Activated CD8-positive, alpha-beta memory T cell treated with anti-CD3 and anti-CD28 coated beads, Interleukin-2, amount 50 U/mL, for 1 hour (primary cell): Measurements from ENCODE around the gene PDE11A.

Experiments used
- DNase-seq: peaks from one replicate; pipeline ENCODE4 v3.0.0-alpha.2; 2020; ENCODE audit errors: extremely low read depth

PDE11A gene

DNA sequence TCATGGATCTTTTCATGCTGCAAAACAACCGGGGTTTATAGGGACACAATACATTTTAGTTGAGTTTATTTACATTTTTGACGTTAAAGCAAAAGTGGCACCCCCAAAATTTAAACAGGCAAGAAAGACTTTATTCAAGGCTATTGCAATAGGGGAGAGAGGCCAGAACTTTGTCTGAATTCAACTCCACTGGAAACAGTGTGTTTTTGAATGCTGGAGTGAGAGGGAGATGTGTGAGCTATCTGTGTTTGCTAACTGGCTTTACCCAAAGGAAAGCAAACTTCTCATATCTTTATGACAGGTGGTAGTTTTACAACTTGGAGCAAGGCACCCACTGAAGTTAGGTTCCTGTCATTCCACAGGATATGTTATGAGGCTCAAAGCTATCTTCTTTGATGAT, 472.6 kb downstream of the PDE11A start:
- no peak for DNase-seq

- DNase-seq = no peak
Observed at GRCh38 chr2:177599139-177599688, 473.4 kb downstream of the PDE11A start.

DNA sequence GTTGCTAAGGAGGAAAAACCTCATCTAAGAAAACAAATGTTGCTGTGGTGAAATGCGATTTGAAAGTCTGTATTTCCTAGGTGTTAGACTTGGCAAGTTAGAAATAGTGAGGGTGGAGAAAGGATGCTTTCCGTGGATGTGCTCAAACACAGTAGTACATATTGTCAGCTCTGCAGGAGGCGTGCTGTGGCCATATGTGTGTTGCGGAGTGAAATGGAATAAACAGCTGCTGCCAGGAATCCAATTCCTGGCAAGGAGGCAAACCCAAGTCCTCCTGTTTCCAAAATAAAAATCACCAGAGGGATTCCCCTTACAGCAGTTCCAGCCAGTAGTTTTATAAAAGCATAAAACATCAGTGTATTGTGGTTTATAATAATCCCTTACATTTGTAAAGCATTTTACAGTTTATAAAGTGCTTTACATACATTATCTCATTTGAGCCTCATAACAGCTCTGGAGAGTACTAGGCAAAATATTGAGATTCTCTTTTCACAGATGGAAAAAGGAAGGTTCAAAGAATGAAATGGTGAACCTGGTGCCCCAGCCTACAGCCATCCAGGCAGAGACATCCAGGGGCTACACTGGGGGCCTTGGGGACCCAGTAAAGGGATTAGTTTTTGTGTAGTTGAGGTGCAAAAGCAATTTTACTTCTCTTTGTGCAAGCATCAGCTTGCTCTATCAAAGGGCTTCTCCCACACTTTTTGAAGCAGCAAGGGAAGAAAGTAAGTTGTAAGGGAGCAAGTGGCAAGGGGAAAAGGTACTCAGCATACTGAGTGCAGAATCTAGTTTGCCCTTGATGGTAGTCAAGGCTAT, 474.0 kb downstream of the PDE11A start:
- DNase-seq = no peak

DNA sequence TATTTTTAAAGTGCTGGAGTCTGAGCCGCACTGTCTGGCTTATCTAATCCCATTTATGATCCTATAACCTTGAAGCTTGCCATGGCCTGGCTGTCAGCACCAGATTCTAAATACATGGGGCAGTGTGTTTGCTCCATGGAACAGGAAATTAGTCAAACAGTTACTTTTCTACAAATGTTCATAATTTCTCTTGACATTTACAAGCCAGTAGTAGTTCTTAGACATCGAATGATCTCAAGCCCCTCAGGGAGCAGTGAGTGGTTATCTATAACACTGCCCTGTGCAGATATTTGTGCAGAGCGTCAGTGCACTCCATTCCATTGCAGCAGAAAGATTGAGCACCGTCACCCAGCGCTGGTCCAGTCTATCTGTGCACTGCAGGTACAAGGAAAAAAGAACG, 474.8 kb downstream of the PDE11A start:
- no peak for DNase-seq

DNA sequence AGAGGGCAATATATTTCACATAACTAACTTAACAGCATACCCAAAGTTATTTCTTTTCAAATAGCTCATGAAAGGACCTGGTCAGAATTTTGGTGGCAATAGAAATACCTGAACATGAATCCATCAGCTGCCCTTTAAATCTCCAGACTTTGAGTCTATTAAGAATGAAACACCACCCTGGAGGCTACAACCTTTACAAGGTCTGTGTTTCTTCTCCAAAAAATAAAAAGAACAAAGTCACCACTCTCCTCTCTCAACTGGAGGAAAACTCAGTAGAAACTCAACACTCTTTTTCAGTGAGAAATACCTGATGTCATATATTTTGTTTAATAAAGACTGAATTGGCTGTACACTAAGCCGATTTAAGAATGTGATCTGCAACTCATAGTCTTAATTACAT, 475.7 kb downstream of the PDE11A start:
- no peak for DNase-seq

GRCh38 chr2:177595126-177595845, 477.3 kb downstream of the PDE11A start:
- no peak for DNase-seq

DNA sequence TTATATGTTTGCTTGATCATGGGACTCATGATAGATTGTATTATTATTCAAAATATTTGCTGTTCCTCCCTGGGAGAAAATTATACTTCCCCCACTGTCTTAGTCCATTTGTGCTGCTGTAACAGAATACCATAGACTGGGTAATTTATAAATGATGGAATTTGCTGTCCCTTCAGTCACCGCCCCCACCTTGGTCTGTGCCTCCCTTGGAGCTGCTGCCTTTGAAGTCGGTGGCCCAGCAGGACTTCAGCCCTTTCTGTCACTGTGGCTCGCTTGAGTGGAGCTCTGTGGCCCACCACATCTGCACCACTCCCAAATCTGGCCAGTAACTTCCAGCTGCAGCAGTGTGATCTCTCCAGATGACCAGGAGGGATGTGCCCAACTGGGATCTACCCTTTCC, 479.2 kb downstream of the PDE11A start:
- DNase-seq = no peak

DNA sequence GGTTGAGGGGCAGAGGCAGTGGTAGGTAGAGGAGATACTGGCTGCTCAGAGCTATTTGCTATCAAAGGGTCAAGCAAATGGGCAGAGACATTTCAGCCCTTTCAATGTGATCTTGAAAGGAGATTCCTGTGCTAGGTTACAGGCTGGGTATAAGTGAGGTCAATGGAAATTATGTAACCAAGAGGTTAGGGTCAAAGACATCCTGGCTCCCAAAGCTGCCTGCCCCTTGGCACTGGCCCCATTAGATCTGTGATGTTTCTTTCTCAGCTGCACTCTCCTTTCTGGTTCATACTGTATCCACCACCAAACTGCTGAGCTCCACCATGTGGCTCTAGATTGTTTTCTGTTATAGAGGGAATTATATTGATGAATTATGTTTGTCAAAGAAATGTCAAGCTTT, 479.6 kb downstream of the PDE11A start:
- no peak for DNase-seq

DNA sequence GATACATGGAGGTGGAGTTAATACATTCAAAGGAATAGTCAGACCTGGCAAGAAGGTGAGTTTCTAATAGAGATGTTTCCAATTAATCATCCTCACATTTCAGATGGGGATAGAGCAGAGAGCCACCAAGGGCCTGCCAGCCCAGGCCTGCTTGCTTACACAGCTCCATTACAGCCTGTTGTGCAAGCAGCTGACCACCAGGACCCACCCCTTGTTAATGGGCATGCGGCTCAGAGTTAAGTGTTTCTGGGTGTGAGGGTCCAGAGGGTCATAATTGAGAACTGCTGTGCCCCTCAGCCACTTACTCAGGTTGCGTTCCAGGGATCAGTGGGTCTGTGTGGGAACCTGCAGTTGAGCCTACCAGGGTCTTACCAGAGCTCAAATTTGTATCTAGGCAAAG, 480.2 kb downstream of the PDE11A start:
- no peak for DNase-seq

- DNase-seq = no peak
Observed at GRCh38 chr2:177589186-177589585, 483.4 kb downstream of the PDE11A start.

DNA sequence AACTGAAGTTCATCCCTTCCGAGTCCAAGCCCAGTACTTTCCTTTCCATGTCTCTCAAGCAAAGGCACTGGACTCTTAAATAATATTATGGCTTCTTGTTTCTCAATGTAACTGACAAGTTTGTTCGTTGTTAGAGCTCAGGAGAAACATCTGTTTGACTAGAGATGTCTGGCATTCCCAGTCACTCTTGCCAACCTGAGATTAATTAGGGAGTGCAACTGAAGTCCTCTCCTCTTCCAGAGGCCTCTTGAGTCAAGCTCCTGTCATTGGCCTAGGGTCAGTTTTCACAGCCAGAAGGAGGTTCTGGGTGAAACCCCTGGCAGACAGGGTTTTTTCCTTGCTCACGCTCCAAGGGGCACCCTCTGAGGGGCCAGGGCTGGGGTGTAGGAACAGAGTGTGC, 483.9 kb downstream of the PDE11A start:
- DNase-seq = no peak

DNA sequence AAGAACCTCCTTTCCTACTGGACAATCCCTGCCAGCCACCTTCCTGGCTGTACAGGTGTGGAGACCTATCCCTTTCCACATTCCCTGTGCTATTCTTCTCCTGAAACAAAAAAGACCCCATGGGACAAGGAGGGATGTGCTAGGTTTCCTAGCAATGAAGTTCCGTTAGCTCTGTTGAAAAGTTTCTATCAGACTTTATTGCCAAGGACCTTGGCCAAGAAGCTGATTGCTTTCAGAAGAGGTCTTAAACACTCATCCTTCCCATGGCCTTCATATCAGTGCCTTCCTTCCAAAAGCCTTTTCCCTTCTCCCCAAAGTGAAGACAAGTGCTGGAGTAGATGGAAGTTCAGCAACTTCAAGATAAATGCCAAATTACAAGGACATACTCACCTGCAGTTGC, 485.2 kb downstream of the PDE11A start:
- no peak for DNase-seq

DNA sequence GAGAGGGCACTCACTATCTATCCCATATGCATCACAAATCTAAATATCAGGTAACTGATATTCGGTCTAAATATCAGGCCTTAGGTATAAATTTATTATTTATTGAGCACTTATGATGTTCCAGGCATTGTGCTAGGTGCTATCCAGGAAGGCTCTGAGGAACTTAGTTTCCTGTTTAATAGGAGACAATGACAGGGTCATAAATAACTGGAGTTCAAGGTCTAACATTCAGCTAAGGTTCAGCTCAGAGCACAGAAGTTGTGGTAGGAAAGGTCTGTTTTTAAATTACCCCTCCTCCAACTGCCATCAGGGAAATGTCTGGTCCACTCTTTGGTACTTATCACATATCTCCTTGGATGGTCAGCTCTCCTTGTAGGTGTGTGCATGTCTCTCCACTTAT, 486.4 kb downstream of the PDE11A start:
- no peak for DNase-seq

DNA sequence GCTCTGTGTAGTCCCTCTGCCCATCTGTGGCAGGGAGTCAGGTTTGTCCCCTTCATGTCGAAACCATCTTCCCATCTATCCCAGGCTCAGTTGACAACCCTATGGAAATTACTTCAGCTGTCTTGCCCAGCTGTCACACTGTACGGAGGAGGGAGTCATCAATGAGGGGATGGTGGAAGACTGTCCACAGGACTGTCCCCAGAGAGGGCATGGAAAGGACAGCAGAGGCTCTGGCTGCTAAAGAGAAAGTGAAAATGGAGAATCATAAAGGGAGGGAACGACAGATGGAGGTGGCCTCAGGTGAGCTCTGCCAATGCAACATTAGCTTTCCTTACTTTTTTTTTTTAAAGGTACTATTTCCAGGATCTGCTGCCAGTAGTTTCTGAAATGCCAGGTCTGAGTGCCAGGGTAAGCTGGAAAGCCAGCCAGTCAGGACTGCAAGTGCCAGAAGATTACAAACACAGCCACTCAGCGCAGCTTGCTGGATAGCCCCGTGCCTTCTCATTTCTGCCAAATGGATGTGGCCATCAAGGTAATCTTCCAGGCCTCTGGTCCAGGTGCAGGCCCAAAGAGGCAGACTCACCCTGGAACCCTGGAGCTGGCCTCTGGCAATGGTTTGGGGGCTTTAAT, 487.2 kb downstream of the PDE11A start:
- no peak for DNase-seq

DNA sequence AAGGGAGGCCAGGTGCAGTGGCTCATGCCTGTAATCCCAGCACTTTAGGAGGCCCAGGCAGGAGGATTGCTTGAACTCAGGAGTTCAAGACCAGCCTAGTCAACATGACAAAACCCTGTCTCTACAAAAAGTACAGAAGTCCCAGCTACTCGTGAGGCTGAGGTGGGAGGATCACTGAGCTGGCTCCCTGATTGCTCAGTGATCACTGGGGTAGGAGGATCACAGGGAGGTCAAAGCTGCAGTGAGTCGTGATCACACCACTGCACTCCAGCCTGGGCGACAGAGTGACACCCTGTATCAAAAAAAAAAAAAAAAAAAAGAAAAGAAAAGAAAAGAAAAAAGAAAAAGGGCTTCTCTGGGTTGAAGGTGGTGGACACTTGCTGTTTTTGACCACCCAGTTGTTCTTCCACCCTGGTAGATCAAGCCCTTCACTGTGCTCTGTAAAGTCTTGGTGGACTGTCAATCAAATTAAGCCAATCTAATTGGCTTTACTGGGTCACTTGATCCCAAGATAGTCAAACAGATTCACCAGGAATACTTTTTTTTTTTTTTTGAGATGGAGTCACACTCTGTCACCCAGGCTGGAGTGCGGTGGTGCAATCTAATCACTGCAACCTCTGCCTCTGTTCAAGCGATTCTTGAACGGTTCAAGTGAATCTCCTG, 488.4 kb downstream of the PDE11A start:
- no peak for DNase-seq

GRCh38 chr2:177582000-177582399, 490.6 kb downstream of the PDE11A start:
- no peak for DNase-seq

DNA sequence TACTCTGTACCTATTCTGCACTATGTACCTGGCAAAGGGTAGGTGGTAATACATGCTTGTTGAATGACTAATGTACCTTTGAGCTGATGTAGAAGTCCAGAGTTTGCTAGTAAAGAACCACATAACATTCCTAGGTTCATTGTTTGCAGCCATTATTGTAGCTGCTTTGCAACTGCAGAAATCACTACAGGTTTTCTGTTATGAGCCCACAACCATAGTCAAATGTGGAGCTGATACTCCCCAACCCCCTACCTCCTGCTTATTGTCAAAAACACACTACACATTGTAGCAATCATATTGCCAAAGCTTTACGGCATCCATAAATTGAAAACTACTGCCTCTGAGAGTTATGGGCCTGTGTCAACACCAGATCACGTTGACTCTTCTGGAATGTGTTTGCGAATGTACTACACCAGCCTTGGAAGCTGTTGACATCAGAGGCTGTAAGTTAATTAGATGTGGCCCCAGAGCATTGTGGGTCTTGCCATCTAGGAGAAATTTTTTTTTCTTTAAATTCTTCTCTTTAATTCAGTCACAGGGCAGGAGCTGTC, 493.0 kb downstream of the PDE11A start:
- no peak for DNase-seq

DNA sequence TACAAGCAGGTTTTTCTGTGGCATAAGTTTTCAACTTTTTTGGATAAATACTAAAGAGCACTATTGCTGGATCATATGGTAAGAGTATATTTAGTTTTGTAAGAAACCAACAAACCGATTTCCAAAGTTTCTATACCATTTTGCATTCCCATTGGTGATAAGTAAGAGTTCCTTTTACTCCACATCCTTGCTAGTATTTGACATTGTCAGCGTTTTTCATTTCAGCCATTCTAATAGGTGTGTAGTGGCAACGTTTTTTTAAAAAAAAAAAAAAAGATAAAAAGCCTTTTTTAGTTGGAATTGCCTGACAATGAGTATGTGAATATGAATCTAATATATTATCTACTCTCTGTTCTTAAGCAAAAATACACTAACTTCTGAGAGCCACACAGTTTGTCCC, 494.1 kb downstream of the PDE11A start:
- no peak for DNase-seq

GRCh38 chr2:177577075-177577474, 495.5 kb downstream of the PDE11A start:
- DNase-seq = no peak

DNA sequence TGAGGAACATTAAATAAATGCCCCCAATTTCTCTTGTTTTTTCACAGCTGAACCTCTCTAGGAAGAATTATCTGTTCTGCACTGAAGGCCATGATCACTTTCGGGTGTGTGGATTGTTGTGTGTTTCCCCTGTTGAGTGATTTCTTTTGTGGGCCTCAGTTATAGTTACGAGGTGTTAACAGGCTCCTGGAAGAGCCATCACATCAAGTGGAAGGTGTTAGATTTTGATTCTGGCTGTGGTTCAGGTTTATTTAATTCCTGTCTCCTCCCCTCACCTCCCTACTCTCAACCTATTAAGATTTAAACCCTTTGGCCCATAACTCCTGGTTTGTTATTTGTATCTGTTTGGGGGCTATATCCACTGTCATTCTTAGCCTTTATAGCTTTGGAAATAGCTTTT, 497.2 kb downstream of the PDE11A start:
- DNase-seq = no peak

DNA sequence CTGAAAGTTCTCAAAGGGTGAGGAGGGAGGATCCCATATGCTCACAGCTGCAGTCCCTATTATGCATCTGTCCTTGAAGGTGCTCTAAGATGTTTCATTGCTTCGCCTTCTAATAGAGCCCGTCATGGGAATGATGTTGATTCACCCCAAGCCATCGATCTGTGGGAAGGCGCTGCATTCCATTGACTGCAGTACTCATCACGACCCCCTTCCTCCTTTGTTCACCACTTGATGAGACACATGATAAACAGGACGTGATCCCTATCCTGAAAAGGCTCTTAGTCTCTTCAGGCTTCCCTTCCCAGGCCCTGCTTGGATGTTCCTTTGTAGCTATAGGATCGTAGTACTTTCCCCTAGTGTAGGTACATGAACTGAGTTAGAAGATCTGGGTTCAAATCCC, 498.2 kb downstream of the PDE11A start:
- no peak for DNase-seq
